ENCODE data around the gene PPARA. TPM values are rescaled to one million over a fixed set of nuclear protein-coding genes. Genes with fewer than 3 reads are reported as not detected.

The PPARA gene
- total and polyA plus RNA-seq, 2 donors (not counting 3 experiments of a cell fraction or from before 2014, with no cell fraction given) = 3.1 to 10.7 TPM

GRCh38 chr22:46245511-46245910 lies 95.2 kb downstream of the PPARA start:
- CTCF ChIA-PET = interaction anchor here (1.3 kb wide), 1 partner anchor 123 kb away, joined by 3 read pairs; no protein-coding TSS in a partner anchor
- Histone ChIP-seq H3K4me2 (ENCODE audit: insufficient read depth, low read length) (no peak overlapping the region), H2AFZ (ENCODE audit: low read depth, low read length) (no peak overlapping the region), H3K9me3 (replicated peaks; ENCODE audit: control insufficient read depth, insufficient read depth, low read length) (no peaks in the 10 kb centered on the region), H3K27ac (ENCODE audit: insufficient read depth, low read depth, low read length) (no peak overlapping the region), H3K4me3 (replicated peaks in 1 of 3; ENCODE audit: insufficient read depth in 1 of 3, low read depth in 1 of 3, low read length in 3 of 3) (no peak overlapping the region), H3K9me1 (replicated peaks; ENCODE audit: control insufficient read depth, extremely low read depth, insufficient read depth, low read length) (no peaks in the 10 kb centered on the region), H3K27me3 (ENCODE audit: control insufficient read depth in 2 of 2, insufficient read depth in 2 of 2, low read length in 2 of 2) (no peaks in the 10 kb centered on the region), H3K36me3 (ENCODE audit: control insufficient read depth in 2 of 2, extremely low read depth in 1 of 2, insufficient read depth in 2 of 2, low read length in 2 of 2) (no peaks in the 10 kb centered on the region), H3K4me1 (ENCODE audit: control insufficient read depth, extremely low read depth, insufficient read depth, low read length) (no peaks in the 10 kb centered on the region), H3K9ac (replicated peaks; ENCODE audit: extremely low read depth, insufficient read depth, low read length) (no peak overlapping the region), H3K79me2 (ENCODE audit: control insufficient read depth, insufficient read depth, low read length) (no peaks in the 10 kb centered on the region), H4K20me1 (replicated peaks; ENCODE audit: control insufficient read depth, extremely low read depth, insufficient read depth, low read length) (no peaks in the 10 kb centered on the region)
- no peak for FAIRE-seq
- intact Hi-C loops (cut with micrococcal nuclease) = no loop called here
- BruUV-seq (replicated peaks) = no TSS peak
- no peak for DNase-seq (ENCODE audit: low read depth, low spot score)
- POLR2A ChIA-PET = interaction anchor here (0.6 kb wide), 1 partner anchor 21 kb away, joined by 11 read pairs; no protein-coding TSS in a partner anchor
- TF ChIP-seq FOS (IDR thresholded peaks at IDR 0.05; ENCODE audit: borderline replicate concordance, insufficient read depth, low read length) (no peak), CTCF (IDR thresholded peaks at IDR 0.05; ENCODE audit: extremely low read depth in 1 of 2, insufficient read depth in 1 of 2, low read depth in 1 of 2, low read length in 2 of 2) (no peak), GATA2 (IDR thresholded peaks at IDR 0.05; ENCODE audit: insufficient read depth, insufficient read length, low read depth, low read length) (no peak), POLR2A (IDR thresholded peaks at IDR 0.05; ENCODE audit: low read depth, low read length) (no peak), POLR2AphosphoS5 (IDR thresholded peaks at IDR 0.05; ENCODE audit: insufficient read depth, low read depth, low read length) (no peak), MYC (IDR thresholded peaks at IDR 0.05; ENCODE audit: low read depth, low read length) (no peak), JUN (IDR thresholded peaks at IDR 0.05; ENCODE audit: borderline replicate concordance, insufficient read depth, insufficient read length, low read depth) (no peak), EZH2 (IDR thresholded peaks at IDR 0.05; ENCODE audit: borderline replicate concordance, low read depth, low read length, severe bottlenecking) (no peak)
- TF ChIP-seq, protein P1, sequence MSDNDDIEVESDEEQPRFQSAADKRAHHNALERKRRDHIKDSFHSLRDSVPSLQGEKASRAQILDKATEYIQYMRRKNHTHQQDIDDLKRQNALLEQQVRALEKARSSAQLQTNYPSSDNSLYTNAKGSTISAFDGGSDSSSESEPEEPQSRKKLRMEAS (IDR thresholded peaks at IDR 0.05; ENCODE audit: insufficient read depth, insufficient read length) = no peak
- dilution Hi-C loops (cut with MboI; ENCODE audit: extremely low pct_ligation_motif_present, low sequenced_read_pairs) = no loop called here
